GM06990 (cell line): ENCODE data around the gene NECTIN4.

Experiments
- DNase-seq: peaks from one replicate; pipeline ENCODE4 v3.0.0-alpha.2; 2011; ENCODE audit not compliant: insufficient read length; ENCODE audit errors: extremely low read depth
- H3K27me3 ChIP-seq: replicated peaks from 2 replicates; pipeline ENCODE4 v1.6.0; 2011; ENCODE audit warnings: low read length; ENCODE audit not compliant: control insufficient read depth, insufficient read depth
- H3K36me3 ChIP-seq: 2 replicates; pipeline ENCODE4 v1.5.1; 2011; ENCODE audit warnings: low read length; ENCODE audit not compliant: control insufficient read depth, insufficient read depth
- H3K4me3 ChIP-seq: replicated peaks from 2 replicates; pipeline ENCODE4 v1.5.1; 2011; ENCODE audit warnings: low read depth, mild to moderate bottlenecking, control low read depth, low read length
- CTCF ChIP-seq: IDR thresholded peaks from 2 replicates; pipeline ENCODE4 v1.5.1; 2011; ENCODE audit warnings: low read length, control low read depth, mild to moderate bottlenecking, inconsistent platforms; ENCODE audit not compliant: insufficient read depth, poor library complexity, severe bottlenecking

The NECTIN4 gene

GRCh38 chr1:161047436-161048420, 41.6 kb downstream of the NECTIN4 start:
- no peak for DNase-seq
- Histone ChIP-seq H3K36me3 (peaks cover 38% of the 10 kb centered on the region), H3K4me3 (no peak overlapping the region), H3K27me3 (no peaks in the 10 kb centered on the region)
- no peak for TF ChIP-seq CTCF

- DNase-seq = peak; percentile 47
- Histone ChIP-seq H3K4me3 (peak overlapping the region; percentile 93), H3K36me3 (peaks cover 37% of the 10 kb centered on the region), H3K27me3 (no peaks in the 10 kb centered on the region)
- TF ChIP-seq CTCF = no peak
Observed at GRCh38 chr1:161046605-161047228, 42.6 kb downstream of the NECTIN4 start.

- H3K4me3 ChIP-seq = peak within 1 kb of the TSS; percentile 93
- TF ChIP-seq CTCF = no peak
- peaks cover 35% of the 10 kb centered on the region for H3K36me3 ChIP-seq
- no peaks in the 10 kb centered on the region for H3K27me3 ChIP-seq
- peak; percentile 93 for DNase-seq
Observed at GRCh38 chr1:161045736-161046604, 43.4 kb downstream of the NECTIN4 start, which contains the start of gene USF1. USF1 (minus strand) TSS chr1:161045977; CDS start chr1:161043275, 2,702 bp downstream.

- TF ChIP-seq CTCF = no peak
- no peaks in the 10 kb centered on the region for H3K27me3 ChIP-seq
- peak overlapping the region; percentile 93 for H3K4me3 ChIP-seq
- peaks cover 39% of the 10 kb centered on the region for H3K36me3 ChIP-seq
- DNase-seq = peak; percentile 76
Observed at GRCh38 chr1:161044908-161045735, 44.2 kb downstream of the NECTIN4 start.

- Histone ChIP-seq H3K27me3 (no peaks in the 10 kb centered on the region), H3K36me3 (peaks cover 39% of the 10 kb centered on the region), H3K4me3 (peak overlapping the region; percentile 93)
- TF ChIP-seq CTCF = no peak
- DNase-seq = no peak
Observed at GRCh38 chr1:161044535-161044907, 44.8 kb downstream of the NECTIN4 start.
